MG63 (cell line): Measurements from ENCODE around the gene SLC22A3. TPM values are rescaled to one million over a fixed set of nuclear protein-coding genes. Genes with fewer than 3 reads are reported as not detected.
"Not testable (repeated sequence)": the region's sequence is repeated elsewhere in the genome, so short reads cannot be mapped to it uniquely, and the experiment has no call there.

Experiments used
- DNase-seq: peaks from one replicate; pipeline ENCODE4 v3.0.0-alpha.2; 2020
- H3K27me3 ChIP-seq: fragments of 250-450 bp; sonication (Bioruptor Pico); 2 replicates; pipeline ENCODE4 v1.5.1; 2020; ENCODE audit warnings: mild to moderate bottlenecking, moderate library complexity
- H3K36me3 ChIP-seq: fragments of 250-450 bp; sonication (Bioruptor Pico); 2 replicates; pipeline ENCODE4 v1.5.1; 2020; ENCODE audit warnings: mild to moderate bottlenecking, moderate library complexity
- H3K4me3 ChIP-seq: fragments of 250-450 bp; sonication (Bioruptor Pico); 2 replicates; pipeline ENCODE4 v1.5.1; 2020; ENCODE audit warnings: mild to moderate bottlenecking, moderate library complexity
- H3K9me3 ChIP-seq: fragments of 250-450 bp; sonication (Bioruptor Pico); 2 replicates; pipeline ENCODE4 v1.5.1; 2020; ENCODE audit warnings: mild to moderate bottlenecking, moderate library complexity
- total RNA-seq: library from RNA; depleted of rRNA; stranded (reverse); fragments of >200 nt; shearing (Covaris generic); gene quantifications from 2 replicates; pipeline ENCODE4 v1.2.3, GENCODE V29; 2014; ENCODE audit warnings: low replicate concordance; rRNA removed

SLC22A3 gene, protein sequence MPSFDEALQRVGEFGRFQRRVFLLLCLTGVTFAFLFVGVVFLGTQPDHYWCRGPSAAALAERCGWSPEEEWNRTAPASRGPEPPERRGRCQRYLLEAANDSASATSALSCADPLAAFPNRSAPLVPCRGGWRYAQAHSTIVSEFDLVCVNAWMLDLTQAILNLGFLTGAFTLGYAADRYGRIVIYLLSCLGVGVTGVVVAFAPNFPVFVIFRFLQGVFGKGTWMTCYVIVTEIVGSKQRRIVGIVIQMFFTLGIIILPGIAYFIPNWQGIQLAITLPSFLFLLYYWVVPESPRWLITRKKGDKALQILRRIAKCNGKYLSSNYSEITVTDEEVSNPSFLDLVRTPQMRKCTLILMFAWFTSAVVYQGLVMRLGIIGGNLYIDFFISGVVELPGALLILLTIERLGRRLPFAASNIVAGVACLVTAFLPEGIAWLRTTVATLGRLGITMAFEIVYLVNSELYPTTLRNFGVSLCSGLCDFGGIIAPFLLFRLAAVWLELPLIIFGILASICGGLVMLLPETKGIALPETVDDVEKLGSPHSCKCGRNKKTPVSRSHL
- 0.32 TPM in 1 of 2 replicates, not detected in the other for total RNA-seq

DNA sequence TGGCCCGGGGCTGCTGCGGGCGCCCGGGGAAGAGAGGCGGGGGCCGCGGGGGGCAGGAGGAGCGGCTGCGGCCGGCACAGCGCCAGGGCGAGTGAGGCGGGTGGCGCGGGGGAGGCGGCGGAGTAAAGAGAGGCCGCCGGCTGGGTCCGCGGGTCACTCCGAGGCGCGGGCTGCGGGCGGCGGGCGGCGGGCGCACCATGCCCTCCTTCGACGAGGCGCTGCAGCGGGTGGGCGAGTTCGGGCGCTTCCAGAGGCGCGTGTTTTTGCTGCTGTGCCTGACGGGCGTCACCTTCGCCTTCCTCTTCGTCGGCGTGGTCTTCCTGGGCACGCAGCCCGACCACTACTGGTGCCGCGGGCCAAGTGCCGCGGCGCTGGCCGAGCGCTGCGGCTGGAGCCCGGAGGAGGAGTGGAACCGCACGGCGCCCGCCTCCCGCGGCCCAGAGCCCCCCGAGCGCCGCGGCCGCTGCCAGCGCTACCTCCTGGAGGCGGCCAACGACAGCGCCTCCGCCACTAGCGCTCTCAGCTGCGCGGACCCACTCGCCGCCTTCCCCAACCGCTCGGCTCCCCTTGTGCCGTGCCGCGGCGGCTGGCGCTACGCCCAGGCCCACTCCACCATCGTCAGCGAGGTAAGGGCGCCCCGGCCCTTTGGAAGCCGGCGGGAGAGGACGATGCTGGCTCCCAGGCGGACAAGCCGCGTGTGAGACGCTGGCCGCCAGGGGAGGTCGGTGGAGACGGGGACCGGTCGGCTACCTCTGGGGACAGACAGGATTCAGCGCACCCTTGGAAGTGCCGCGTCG, at the start of gene SLC22A3:
Gene SLC22A3 (plus strand): TSS at position 156 of the 797 bp plus-strand sequence. CDS start 42 bp downstream, at position 198.
- Histone ChIP-seq H3K36me3 (no peaks in the 10 kb centered on the region), H3K27me3 (peaks cover 13% of the 10 kb centered on the region), H3K4me3 (peak within 1 kb of the TSS; percentile 40), H3K9me3 (no peaks in the 10 kb centered on the region)
- peak; percentile 35 for DNase-seq

DNA sequence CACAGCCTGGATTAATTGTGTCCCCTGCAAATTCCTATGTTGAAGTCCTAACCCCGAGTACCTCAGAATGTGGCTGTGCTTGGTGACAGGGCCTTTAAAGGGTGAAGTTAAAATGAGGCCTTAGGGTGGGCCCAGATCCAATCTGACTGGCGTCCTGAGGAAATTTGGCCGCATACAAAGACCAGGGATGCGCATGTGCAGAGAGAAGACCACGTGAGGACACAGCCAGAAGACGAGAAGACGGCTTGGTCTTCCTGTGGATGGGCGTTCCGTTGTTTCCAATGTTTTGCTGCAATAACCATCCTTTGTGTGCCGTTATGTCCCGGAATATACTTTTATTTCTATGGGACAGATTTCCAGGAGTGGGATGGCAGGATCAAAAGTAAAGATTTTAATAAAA, 48.6 kb upstream of the SLC22A3 start:
- Histone ChIP-seq H3K9me3 (no peaks in the 10 kb centered on the region), H3K27me3 (no peaks in the 10 kb centered on the region), H3K4me3 (no peak overlapping the region), H3K36me3 (no peaks in the 10 kb centered on the region)
- DNase-seq: no peak

DNA sequence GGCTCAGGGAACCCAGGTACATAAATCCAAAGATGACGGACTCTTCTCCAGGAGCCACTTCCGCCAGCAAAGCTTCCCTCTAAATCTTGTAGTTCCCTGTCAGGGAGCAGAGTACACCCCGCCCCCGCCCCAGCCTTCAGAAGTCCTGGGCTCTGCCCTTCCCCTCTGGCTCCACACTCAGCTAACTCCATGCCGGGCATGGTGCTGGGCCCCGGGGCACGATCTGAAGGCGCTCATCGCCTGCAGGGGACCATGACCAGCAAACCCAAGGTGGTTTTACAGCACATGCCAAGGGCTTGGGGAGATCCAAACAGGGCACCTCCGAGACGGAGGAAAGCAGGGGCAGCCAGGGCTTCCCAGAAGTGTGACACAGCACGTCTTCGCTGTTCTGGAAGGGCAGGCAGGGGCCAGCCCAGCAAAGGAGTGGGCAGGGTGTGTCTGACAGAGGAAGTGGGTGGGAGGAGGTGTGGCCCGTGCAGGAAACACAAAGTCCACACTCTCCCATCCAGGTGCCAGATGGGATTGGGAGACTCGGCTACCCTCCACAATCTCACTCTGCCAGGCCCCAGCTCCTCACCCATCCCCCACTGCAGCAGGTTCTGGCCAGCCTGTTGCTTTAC, 48.0 kb upstream of the SLC22A3 start:
- no peak overlapping the region for H3K4me3 ChIP-seq
- H3K9me3 ChIP-seq: no peaks in the 10 kb centered on the region
- H3K36me3 ChIP-seq: no peaks in the 10 kb centered on the region
- H3K27me3 ChIP-seq: no peaks in the 10 kb centered on the region
- DNase-seq: peak; percentile 18

DNA sequence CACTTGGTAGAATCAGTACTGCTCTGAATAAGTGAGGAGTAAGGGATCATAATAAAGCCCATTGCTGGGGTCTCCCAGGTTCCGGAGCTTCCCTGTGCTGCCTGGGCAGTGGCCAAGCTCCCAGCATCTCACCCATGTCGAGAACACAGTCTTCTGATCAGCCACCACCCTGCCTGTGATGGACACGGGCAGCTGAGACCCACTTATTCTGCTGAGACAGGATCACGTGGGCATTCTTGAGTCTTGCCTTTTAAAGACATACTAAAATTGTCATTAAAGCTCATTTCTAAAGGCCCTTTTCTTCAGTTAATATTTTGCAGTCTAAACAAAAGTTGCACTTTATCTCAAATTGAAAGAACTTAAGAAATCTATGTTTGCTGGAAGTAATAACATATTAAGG, 46.8 kb upstream of the SLC22A3 start:
- Histone ChIP-seq H3K36me3 (no peaks in the 10 kb centered on the region), H3K9me3 (no peaks in the 10 kb centered on the region), H3K27me3 (no peaks in the 10 kb centered on the region), H3K4me3 (no peak overlapping the region)
- no peak for DNase-seq

DNA sequence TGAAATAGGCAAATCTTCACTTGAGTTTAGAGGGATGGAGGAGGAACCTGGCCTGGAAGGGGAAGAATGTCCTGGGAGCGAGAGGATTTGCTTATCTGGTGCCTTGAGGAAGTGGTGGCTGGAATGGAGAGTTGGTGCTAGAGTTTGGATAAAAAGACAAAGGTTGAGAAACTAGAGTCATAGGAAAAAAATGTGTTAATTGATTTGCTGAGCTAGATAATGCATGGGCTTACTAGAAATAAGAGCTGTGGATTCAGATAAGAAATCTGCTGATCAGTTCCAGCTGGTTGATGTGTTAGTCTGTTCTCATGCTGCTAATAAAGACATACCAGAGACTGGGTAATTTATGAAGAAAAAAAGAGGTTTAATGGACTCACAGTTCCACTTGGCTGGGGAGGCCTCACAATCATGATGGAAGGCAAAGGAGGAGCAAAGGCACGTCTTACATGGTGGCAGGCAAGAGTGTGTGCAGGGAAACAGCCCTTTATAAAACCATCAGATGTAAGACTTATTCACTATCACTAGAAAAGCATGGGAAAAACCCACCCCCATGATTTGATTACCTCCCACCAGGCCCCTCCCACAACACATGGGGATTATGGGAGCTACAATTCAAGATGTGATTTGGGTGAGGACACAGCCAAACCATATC, 45.6 kb upstream of the SLC22A3 start:
- H3K9me3 ChIP-seq, H3K27me3 ChIP-seq, H3K36me3 ChIP-seq, DNase-seq, H3K4me3 ChIP-seq: not testable (repeated sequence)

DNA sequence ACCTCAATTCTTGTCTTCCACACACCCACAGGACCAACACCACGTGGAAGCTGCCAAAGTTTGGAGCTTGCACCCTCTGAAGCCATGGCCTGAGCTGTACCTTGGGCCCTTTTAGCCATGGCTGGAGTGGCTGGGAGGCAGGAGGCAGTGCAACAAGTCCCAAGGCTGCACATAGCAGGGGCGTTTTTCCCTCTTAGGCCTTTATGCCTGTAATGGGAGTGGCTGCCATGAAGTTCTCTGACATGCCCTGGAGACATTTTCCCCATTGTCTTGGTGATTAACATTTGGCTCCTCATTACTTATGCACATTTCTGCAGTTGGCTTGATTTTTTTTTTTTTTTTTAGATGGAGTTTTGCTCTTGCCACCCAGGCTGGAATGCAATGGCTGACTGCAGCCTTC, 44.4 kb upstream of the SLC22A3 start:
- H3K27me3 ChIP-seq: no peaks in the 10 kb centered on the region
- H3K36me3 ChIP-seq: no peaks in the 10 kb centered on the region
- no peak overlapping the region for H3K4me3 ChIP-seq
- H3K9me3 ChIP-seq: no peaks in the 10 kb centered on the region
- DNase-seq: no peak

DNA sequence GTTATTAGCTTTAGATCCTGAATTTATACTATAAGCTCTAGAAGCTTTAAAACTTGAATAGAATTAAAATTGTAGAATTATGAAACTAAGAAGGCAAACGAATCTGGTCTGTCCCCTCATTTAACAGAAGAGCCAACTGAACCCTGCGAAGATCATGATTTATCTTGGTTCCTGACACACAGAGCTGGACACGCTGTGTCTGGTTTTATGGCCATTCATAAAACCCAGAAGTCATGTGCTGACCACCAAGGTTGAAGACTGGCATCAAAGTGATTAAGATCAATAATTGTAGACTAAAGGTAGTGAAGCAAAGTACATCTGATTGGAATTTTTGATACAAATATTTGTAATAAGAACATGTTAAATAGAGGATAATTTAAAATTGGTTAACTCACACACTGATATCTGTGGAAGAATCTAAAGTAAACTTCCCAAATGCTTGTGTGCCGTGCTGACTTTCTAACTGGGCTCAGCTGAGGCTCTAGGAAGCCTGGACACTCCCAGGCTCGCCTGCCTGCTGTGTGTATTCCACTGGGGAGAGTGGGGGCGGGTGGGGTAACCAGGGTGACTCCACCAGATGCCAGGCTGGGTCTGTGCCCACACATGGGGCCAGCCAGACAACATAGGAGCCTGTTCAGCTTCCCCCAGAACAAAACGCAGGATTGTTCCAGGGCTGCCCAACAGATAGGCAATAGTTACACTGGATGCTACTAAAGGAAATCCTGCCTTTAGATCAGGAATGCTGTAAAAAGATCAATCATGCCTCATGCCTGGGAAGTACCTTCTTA, 42.1 kb upstream of the SLC22A3 start:
- Histone ChIP-seq H3K9me3 (peaks cover 2% of the 10 kb centered on the region; the same call in 1 of the 2 replicates), H3K36me3 (no peaks in the 10 kb centered on the region), H3K27me3 (no peaks in the 10 kb centered on the region), H3K4me3 (no peak overlapping the region)
- DNase-seq: no peak

DNA sequence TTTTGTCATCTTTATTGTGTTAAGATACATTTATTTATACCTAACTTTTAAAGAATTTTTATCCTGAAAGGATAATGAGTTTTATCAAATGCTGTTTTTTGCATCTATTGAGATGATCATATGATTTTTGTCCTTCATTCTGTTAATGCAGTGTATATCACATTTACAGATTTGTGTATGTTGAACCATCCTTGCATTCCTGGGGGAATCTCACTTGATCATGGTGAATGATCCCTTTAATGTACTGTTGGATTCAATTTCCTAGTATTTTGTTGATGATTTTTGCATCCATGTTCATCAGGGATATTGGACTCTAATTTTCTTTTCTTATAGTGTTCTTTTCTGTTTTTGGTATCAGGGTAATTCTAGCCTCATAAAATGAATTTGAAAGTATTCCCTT, 38.5 kb upstream of the SLC22A3 start:
- H3K4me3 ChIP-seq: no peak overlapping the region
- H3K27me3 ChIP-seq: no peaks in the 10 kb centered on the region
- H3K9me3 ChIP-seq: peaks cover 6% of the 10 kb centered on the region
- H3K36me3 ChIP-seq: no peaks in the 10 kb centered on the region
- DNase-seq: no peak

DNA sequence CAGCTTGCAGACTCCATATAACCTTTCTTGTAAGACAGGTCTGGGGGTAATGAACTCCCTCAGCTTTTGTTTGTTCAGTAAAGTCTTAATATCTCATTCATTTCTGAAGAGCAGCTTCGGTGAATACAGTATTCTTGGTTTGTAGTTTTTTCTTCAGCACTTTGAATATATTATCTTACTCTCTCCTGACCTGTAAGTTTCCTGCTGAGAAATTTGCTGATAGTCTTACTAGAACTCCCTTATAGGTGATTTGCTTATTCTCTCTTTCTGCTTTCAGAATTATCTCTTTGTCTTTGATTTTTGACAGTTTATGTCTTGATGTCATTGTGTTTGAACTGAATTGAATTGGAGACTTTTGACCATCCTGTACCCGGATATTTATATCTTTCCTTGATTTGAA, 35.3 kb upstream of the SLC22A3 start:
- DNase-seq: no peak
- Histone ChIP-seq H3K4me3 (no peak overlapping the region), H3K27me3 (no peaks in the 10 kb centered on the region)

DNA sequence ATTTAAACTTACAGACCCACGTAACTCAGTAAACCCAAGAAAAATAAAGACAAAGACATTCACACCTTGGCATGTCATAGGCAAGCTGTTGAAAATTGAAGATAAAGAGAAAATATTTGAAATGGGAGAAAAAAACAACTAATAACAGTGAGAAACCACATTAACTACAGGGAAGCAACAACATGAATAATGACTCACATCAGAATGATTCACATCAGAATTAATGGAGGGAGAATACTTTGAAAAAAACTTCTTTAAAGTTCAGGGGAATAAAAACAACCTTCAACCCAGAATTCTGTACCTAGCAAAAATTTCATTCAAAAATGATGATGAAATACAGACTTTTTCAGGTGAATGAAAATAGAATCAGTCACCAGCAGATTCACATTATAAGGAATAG, 32.9 kb upstream of the SLC22A3 start:
- Histone ChIP-seq H3K9me3 (peaks cover 4% of the 10 kb centered on the region), H3K4me3 (no peak overlapping the region), H3K36me3 (no peaks in the 10 kb centered on the region), H3K27me3 (no peaks in the 10 kb centered on the region)
- DNase-seq: no peak

More for the DNA sequence above, 35.3 kb upstream of the SLC22A3 start:
- no peaks in the 10 kb centered on the region for H3K36me3 ChIP-seq
- peaks cover 6% of the 10 kb centered on the region for H3K9me3 ChIP-seq

DNA sequence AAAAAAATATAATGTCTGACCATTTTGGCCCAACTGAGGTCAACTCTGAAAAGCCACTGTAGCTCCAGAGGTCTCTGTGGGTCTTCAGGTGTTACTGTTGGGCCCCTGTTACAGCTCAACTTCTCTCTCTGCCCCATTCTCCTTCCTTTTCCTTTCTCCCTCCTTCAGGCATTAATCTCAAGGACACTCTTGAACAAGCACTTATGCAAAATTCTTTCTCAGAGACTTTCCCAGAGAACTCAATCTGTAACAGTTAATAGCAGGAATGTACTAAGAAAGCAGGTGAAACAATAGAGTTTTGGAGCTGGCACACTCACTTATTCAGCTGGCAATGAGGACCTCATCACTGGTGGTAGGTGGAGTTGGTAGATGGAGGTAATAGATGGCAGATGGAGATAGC, 31.9 kb upstream of the SLC22A3 start:
- Histone ChIP-seq H3K9me3 (peaks cover 4% of the 10 kb centered on the region), H3K36me3 (no peaks in the 10 kb centered on the region), H3K27me3 (no peaks in the 10 kb centered on the region), H3K4me3 (no peak overlapping the region)
- no peak for DNase-seq

DNA sequence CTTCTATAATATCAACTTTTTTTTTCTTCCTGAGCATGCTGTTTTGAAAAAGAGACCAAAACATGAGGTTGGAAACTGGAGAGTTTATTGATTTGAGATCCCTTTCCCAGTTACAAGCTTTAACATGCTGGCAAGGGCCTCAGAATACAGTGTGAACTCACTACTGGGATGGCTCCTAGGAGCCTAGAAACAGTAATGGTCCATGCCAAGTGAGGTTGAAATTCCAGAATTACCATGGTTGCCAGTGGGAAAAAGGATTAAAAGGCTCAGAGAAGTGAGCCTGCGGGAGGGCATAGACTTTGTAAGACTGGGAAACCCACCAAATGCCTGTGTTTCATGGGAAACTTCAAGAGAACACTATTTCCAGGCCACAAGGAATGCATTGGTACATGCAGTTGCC, 28.9 kb upstream of the SLC22A3 start:
- no peaks in the 10 kb centered on the region for H3K9me3 ChIP-seq
- no peak for DNase-seq

DNA sequence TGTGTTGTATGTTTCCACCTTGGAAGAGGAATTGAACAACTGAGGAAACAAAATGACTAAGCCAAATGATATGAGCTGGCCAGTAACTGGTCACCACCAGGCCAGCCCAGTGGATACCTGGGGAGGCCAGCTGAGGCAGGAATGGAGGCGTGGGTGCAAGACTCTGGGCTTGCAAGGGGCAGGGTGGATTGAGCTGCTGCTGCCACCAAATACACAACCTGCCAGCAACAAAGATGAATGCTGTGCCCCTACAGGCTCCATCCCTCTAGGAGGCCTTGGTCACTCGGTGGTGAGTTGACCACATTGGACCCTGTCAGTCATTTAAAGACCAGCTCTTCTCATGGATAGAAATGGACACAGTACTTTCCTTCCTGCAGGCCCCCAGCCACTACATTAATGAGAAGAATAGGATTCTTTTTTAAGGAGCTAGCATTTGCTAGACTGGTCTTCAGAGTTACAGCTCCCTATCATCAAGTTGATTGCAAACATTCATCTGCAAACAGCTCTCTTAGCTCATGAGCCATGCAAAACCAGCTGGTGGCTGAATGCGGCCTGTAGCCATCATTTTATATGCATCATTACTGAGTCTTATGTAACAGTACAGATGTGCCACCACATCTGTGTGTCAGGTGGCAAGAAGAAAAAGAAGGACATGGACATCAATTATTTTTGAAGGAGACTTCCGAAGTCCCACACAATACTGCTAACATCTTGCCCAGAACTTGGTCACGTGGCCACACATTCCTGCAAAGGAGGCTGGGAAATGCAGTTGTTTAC, 26.3 kb upstream of the SLC22A3 start:
- Histone ChIP-seq H3K4me3 (no peak overlapping the region), H3K9me3 (no peaks in the 10 kb centered on the region), H3K27me3 (no peaks in the 10 kb centered on the region), H3K36me3 (no peaks in the 10 kb centered on the region)
- no peak for DNase-seq

More for the DNA sequence above, 28.9 kb upstream of the SLC22A3 start:
- no peaks in the 10 kb centered on the region for H3K36me3 ChIP-seq
- H3K4me3 ChIP-seq: no peak overlapping the region
- no peaks in the 10 kb centered on the region for H3K27me3 ChIP-seq

DNA sequence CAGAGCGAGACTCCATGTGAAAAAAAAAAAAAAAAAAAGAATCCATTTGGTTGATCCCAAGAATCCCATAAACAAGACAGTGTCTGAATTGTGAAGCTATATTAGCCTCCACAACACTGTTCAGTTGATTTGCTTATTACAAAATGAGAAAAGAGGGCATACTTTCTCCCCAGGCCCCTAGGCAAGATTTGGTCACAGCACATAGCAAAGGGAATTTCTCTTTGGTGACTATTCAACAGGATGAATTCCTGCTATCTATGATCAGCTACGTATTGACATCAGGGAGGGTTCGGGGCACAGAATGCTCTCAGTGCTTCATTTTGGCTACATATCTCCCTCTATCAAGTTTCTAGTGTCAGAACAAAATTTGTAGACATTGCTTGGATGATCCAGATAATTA, 20.2 kb upstream of the SLC22A3 start:
- no peak for DNase-seq
- H3K9me3 ChIP-seq: no peaks in the 10 kb centered on the region
- H3K4me3 ChIP-seq: no peak overlapping the region
- H3K36me3 ChIP-seq: no peaks in the 10 kb centered on the region
- H3K27me3 ChIP-seq: no peaks in the 10 kb centered on the region

DNA sequence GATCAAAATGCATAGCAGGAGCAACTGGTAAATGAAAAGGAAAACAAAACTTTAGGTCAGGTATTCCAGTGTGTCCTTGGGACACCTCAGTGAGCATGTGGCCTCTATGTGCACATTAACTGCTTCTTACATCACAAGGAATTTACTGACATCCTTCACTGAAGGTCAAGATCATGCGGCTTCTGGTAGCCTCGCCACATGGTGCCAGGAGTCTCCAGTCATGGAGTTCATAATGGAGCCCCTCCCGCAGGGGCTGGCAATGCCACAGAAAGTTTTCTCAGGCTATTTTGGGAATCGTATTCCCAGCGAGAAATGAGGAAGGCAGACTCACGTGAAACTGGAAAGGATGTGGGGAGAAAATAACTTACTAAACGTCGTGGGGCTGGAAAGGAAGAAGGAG, 19.7 kb upstream of the SLC22A3 start:
- no peaks in the 10 kb centered on the region for H3K27me3 ChIP-seq
- H3K4me3 ChIP-seq: no peak overlapping the region
- DNase-seq: no peak
- H3K9me3 ChIP-seq: no peaks in the 10 kb centered on the region
- no peaks in the 10 kb centered on the region for H3K36me3 ChIP-seq
